Measurements from ENCODE around the gene BNIP3. TPM values are rescaled to one million over a fixed set of nuclear protein-coding genes. Genes with fewer than 3 reads are reported as not detected.
A peak's percentile ranks its signal among the peaks of the same experiment; 100 is the strongest.

Gene BNIP3
- total RNA-seq, 4 donors from 2014 or later = 53.5 to 102 (median 68.3) TPM

DNA sequence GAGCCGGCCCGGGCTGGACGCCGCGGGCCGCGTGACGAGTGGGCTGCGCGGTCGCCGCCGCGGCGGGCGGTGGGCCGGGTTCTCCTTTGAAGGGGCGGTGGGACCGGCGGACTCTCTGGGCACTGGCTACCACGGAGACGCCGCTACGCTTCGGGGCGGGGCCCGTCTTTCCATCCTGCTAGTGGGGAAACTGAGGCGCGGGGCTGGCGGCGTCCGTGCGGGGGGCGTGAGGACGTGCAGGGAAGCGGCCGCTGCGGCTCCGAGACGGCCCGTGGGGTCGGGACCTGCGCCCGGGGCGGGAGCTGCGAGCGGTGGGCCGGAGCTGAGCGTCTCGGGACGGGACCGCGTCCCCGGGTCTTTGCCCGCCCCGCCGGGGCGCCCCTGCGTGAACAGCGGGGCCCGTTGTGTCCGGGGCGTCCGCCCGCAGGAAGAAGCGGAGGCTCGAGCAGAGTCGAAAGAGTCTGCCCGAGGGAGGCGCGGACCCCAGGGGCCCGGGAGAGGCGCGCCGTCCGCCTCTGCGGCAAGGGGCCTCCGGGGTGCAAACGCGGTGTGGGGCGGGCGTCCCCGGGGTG, 548 bp upstream of the BNIP3 start:
- H3K9me3 ChIP-seq = no peaks in the 10 kb centered on the region
- 0% methylated on average over 7 of the region's 83 CpGs; no CpG with 5 or more reads in 1 of the 2 donors for WGBS, 2 donors (ENCODE audit: low coverage in 1 of 2)
- ATAC-seq = peak; percentile 8
- peaks cover 0 to 6% of the 10 kb centered on the region in 2 donors for H3K36me3 ChIP-seq
- TF ChIP-seq POLR2AphosphoS5 (IDR thresholded peaks at IDR 0.05) = no peak
- TF ChIP-seq, protein P1, sequence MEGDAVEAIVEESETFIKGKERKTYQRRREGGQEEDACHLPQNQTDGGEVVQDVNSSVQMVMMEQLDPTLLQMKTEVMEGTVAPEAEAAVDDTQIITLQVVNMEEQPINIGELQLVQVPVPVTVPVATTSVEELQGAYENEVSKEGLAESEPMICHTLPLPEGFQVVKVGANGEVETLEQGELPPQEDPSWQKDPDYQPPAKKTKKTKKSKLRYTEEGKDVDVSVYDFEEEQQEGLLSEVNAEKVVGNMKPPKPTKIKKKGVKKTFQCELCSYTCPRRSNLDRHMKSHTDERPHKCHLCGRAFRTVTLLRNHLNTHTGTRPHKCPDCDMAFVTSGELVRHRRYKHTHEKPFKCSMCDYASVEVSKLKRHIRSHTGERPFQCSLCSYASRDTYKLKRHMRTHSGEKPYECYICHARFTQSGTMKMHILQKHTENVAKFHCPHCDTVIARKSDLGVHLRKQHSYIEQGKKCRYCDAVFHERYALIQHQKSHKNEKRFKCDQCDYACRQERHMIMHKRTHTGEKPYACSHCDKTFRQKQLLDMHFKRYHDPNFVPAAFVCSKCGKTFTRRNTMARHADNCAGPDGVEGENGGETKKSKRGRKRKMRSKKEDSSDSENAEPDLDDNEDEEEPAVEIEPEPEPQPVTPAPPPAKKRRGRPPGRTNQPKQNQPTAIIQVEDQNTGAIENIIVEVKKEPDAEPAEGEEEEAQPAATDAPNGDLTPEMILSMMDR (IDR thresholded peaks at IDR 0.05) = no peak
- no peak for TF ChIP-seq POLR2A (IDR thresholded peaks at IDR 0.05)
- TF ChIP-seq EP300 (IDR thresholded peaks at IDR 0.05) = no peak
- H3K4me3 ChIP-seq = peak overlapping the region; percentile 51 to 76
- H3K27ac ChIP-seq = peak overlapping the region in 3 of 4 donors; percentile 78 to 86 (median 81)
- H3K27me3 ChIP-seq = no peaks in the 10 kb centered on the region
- H3K4me1 ChIP-seq = peaks cover 0 to 48% (median 0%) of the 10 kb centered on the region in 3 donors

DNA sequence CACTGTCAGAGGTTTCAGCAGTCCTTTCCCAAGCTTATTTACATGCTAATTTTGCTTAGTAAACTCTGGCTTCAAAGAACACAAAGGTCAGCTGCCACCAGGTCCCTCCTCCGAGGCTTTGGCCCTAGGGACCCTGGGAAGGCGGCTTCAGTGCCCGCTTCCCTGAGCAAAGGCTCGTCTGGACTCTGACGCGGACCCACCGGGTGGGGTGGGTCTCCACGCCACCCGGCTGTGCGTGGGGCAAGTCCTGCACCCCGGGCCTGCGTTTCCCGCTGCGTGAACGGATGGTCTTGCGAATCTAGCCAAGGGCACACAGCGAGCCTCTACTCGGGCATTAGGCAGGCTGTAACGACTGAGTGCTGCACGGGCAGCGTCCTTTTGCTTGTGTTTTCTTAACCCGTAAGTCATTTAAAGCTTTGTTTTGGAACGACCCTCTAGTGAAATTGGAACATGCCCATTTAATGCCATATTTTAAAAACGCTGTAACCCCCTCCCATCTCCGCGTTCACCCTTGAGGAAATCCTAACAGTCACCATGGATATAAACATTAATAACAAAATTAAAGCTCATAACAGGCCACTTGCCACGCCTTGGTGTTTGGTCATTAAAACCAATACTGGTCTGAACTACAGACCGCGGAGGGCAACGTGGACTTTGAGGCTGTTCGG, 828 bp downstream of the BNIP3 start:
- no peaks in the 10 kb centered on the region for H3K27me3 ChIP-seq
- no peaks in the 10 kb centered on the region for H3K9me3 ChIP-seq
- peak overlapping the region in 3 of 4 donors; percentile 78 to 86 (median 81) for H3K27ac ChIP-seq
- TF ChIP-seq, protein P1 (IDR thresholded peaks at IDR 0.05) = no peak
- TF ChIP-seq POLR2AphosphoS5 (IDR thresholded peaks at IDR 0.05) = no peak
- TF ChIP-seq EP300 (IDR thresholded peaks at IDR 0.05) = no peak
- TF ChIP-seq POLR2A (IDR thresholded peaks at IDR 0.05) = no peak
- 0 to 10% methylated on average over 1 to 14 of the region's 31 CpGs for WGBS, 2 donors (ENCODE audit: low coverage in 1 of 2)
- ATAC-seq = no peak
- peaks cover 0 to 51% (median 0%) of the 10 kb centered on the region in 3 donors for H3K4me1 ChIP-seq
- peaks cover 0 to 6% of the 10 kb centered on the region in 2 donors for H3K36me3 ChIP-seq
- H3K4me3 ChIP-seq = peak overlapping the region; percentile 76 to 96

DNA sequence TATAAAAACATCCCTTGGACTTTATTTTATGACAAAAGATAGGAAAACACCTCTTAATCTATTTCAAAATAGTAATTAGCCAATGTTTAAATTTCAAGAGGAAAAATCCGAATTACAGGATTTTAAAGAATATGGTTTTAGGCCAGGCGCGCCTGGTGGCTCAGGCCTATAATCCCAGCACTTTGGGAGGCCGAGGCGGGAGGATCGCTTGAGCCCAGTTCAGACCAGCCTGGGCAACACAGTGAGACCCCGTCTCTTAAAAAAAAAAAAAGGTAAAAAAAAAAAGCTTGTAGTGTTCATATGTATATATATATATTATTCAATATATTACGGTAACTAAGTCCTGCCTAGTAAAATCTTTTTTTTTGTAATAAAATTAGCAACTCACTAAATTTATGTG, 1.4 kb downstream of the BNIP3 start:
- Histone ChIP-seq H3K27me3 (no peaks in the 10 kb centered on the region), H3K27ac (peak overlapping the region in 1 of 4 donors; percentile 53), H3K4me3 (peak overlapping the region; percentile 38 to 76), H3K4me1 (peaks cover 0 to 55% (median 0%) of the 10 kb centered on the region in 3 donors), H3K36me3 (peaks cover 0 to 6% of the 10 kb centered on the region in 2 donors), H3K9me3 (no peaks in the 10 kb centered on the region)
- TF ChIP-seq EP300 (IDR thresholded peaks at IDR 0.05) (no peak), POLR2AphosphoS5 (IDR thresholded peaks at IDR 0.05) (no peak), POLR2A (IDR thresholded peaks at IDR 0.05) (no peak)
- TF ChIP-seq, protein P1 (IDR thresholded peaks at IDR 0.05) = no peak
- ATAC-seq = no peak
- 80 to 93% methylated on average over 8 of the region's 8 CpGs for WGBS, 2 donors (ENCODE audit: low coverage in 1 of 2)

DNA sequence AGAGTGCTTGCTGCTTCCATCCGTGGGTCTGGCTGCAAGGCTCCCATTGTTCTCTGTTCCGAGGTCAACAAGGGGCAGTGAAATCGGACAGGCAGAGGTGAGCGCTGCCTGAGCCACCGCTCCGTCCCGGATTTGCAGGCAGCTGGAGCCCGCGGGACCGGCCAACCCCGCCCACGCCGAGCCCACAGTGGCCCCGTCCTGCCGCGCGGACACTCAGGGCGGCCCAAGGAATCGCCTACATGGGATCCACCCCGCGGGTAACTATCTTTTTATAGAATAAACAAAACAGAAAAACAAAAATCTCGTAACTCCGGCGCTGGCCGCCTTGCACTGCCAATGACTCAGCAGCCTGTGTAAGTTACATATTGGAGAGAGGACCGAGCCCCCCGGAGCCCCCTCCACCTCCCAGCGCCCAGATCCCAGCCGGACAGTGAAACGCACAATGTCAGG, 1.9 kb downstream of the BNIP3 start:
- H3K36me3 ChIP-seq = peaks cover 0 to 6% of the 10 kb centered on the region in 2 donors
- peaks cover 0 to 55% (median 0%) of the 10 kb centered on the region in 3 donors for H3K4me1 ChIP-seq
- no peak for ATAC-seq
- H3K27ac ChIP-seq = peak overlapping the region in 3 of 4 donors; percentile 1 to 53 (median 23)
- no peaks in the 10 kb centered on the region for H3K9me3 ChIP-seq
- TF ChIP-seq POLR2A (IDR thresholded peaks at IDR 0.05) = no peak
- no peak for TF ChIP-seq POLR2AphosphoS5 (IDR thresholded peaks at IDR 0.05)
- TF ChIP-seq, protein P1 (IDR thresholded peaks at IDR 0.05) = no peak
- no peak for TF ChIP-seq EP300 (IDR thresholded peaks at IDR 0.05)
- no peaks in the 10 kb centered on the region for H3K27me3 ChIP-seq
- H3K4me3 ChIP-seq = peak overlapping the region; percentile 38 to 76
- WGBS, 2 donors (ENCODE audit: low coverage in 1 of 2) = 5% methylated on average over 12 of the region's 30 CpGs; no CpG with 5 or more reads in 1 of the 2 donors
